DMS53 treated with DMSO at 0.1 percent for 48 hours (cell line): ENCODE measurements around the gene KRTAP4-6.
"Not testable (repeated sequence)": the region's sequence is repeated elsewhere in the genome, so short reads cannot be mapped to it uniquely, and the experiment has no call there.

Source experiments
- DNase-seq: peaks from one replicate; lab custom pipeline; 2025; ENCODE audit not compliant: unreplicated experiment; lab: John Stamatoyannopoulos, UW

KRTAP4-6 gene

DNA sequence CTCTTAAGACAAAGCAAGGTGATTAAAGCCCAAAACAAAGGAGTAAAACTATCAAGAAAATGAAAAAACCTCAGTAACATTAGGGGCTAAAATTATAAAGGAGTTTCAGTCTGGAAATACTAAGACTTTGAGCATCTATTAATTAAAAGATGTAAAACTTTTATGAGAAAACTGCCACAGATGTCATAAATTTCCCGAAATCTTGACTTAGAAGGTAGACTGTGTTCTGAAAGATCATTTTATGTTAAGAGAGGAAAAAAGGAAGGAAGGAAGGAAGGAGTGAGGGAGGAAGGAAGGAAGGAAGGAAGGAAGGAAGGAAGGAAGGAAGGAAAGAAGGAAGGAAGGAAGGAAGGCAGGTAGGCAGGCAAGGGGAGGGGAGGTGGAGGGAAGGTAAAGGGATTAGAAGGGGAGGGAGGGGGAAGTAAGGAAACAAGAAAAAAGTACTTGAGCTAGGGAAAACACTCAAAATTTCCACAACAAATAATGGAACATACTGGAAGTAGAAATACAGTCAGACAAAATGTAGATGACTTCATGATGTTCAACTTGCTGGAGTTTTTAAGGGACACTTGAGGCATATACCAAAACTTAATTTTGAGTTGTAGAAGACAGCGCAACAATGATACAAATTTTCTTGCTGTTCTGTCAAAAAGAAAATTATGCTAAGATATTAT lies 7.3 kb upstream of the KRTAP4-6 start:
- no peak for DNase-seq

DNA sequence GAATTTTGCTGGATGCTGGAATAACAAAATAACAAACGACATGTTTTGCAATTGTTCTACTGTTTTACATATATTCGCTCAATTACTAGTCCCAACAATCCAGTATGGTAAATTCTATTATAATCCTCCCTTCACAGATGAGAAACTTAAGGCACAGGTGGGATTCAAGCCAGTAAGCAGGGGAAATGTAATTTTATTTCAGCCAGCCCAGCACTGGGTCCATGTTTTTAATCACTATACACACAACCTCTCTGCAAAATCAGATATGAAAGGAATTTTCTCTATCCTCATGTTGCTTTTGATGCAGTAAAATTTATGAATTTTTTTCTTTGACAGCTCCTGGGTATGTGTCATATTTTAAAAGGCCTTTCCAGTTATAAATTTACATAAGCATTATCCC lies 4.9 kb upstream of the KRTAP4-6 start:
- DNase-seq, result no peak

DNA sequence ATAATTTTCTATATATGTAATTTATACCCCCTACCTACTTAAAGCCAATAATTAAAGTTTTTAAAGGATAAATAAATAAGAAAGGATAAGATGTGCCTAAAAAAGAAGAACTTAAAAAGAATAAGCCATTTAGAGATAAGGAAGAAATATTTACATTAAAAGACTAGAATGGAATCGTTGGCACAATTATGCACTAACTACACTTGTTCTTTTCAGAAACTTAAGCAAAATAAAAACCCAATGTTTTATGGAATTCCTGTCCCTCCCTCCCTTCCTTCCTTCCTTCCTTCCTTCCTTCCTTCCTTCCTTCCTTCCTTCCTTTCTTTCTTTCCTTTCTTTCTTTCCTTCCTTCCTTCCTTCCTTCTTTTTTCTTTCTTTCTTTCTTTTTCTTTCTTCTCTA lies 4.5 kb upstream of the KRTAP4-6 start:
- DNase-seq, result no peak

DNA sequence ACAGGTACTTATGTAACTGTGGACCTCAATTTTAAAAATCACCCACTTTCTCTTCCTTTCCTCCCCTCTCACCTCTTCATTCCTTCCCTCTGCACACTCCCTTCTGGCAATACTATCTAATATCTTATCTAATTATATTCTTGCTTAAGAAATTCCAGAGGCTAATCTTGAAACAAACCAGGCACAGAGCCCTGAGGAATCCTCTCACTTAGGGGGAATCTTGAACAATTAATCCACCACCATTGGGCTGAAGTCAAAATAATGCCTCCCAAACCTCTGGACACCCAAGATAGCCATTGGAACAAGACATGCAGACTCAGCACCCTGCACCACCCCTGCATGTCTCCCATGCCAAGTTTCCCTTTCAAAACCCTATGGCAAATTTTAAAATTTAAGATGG lies 1.0 kb upstream of the KRTAP4-6 start:
- no peak for DNase-seq

DNA sequence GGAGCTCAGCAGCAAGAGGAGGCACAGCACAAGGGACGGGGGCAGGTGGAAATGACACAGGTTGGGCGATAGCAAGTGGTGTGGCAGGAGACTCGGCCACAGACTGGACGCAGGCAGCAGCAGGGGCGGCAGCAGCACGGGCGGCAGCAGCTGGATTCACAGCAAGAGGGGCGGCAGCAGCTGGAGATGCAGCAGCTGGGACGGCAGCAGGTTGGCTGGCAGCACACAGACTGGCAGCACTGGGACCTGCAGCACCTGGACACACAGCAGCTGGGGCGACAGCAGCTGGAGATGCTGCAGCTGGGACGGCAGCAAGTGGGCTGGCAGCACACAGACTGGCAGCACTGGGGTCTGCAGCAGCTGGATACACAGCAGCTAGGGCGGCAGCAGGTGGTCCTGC lies 479 bp downstream of the KRTAP4-6 start:
- not testable (repeated sequence) for DNase-seq

DNA sequence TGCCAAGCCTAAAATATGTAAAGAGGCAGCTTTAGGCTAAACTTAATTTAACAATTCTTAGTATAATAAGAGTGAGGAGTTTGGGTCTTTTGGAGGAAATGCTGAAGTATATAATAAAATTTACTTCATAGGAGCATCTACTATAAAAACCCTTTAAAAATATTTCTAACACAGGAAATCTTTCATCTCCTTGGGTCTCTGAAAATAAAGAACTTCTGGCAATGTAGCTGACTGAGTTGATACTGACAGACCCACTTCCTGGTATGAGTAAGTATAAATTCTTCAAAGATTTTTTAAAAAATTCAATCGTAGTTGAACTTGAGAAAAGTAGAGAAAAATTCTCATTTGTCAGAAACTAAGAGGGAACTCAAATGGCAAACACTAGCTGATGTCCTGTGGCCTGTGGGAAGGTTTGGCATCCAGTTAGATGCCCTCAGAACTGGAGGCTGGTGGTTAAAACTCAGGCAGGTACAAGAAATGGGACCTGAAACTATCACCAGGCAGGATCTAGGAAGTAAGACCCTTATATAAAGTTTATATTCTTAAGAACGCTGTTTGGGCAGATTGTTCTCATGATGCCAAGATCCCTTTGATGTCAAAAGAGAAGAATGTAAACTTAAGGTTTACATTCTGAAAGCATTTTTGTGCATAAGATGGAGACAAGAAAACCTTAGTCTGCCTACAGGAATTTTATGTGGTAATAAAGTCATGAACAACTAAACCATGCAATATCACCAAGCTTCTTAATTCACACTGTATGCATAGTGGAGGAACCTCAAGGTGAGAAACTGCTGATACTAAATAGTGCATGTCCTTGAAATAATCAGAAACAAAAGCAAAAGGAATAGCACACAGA lies 6.2 kb downstream of the KRTAP4-6 start:
- DNase-seq, result no peak

DNA sequence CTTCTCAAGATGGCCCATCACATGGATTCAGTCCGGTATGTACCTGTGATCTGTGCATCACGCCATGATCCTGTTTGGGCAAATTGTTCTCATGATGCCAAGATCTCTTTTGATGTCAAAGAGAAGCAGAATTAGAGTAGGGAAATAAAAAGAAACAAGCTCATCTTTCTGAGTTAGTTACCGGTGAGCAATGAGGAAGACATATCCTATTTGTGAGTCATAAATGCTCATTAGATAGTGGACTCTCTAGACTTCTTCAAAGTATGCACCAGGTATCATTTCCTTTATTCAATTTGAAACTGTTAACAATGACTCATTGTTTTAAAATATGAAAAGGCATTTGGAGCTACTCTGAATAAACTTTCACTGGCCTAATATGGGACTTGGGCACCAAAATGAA lies 8.4 kb downstream of the KRTAP4-6 start:
- DNase-seq, result no peak

DNA sequence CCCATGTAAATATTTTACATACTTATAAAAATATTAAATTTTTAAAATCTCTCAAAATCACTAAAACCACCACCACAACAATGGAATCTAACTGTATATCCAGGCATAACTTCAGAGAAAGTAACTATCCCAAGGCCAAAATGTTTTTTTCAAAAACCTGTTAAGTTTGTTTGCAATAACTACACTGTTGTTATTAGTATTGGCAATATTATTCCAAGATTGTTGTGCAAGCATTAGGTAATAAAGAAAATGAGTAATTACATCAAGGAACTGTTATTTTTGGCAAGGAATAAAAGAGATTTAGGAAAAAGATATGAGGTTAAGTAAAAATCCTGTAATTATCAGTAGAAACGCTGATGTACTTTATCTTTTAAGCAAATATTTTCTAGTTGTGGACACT lies 13.0 kb downstream of the KRTAP4-6 start:
- no peak for DNase-seq

DNA sequence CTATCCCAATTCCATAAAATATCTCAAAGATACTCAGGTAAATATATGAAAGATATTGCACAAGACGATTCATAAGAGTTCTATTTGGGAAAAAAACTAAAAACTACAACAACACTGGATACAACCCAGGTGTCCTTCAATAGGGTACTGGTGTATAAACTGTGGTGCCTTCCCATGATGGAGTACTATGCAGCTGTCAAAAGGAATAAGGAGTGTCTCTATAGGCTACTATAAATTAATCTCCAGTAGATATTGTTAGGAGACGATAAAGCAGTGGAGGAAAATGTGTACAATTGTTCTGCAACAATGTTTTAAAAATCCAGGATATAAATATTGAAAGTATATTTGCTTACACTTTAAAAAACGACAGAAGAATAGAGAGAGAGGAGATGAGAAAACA lies 13.9 kb downstream of the KRTAP4-6 start:
- no peak for DNase-seq

DNA sequence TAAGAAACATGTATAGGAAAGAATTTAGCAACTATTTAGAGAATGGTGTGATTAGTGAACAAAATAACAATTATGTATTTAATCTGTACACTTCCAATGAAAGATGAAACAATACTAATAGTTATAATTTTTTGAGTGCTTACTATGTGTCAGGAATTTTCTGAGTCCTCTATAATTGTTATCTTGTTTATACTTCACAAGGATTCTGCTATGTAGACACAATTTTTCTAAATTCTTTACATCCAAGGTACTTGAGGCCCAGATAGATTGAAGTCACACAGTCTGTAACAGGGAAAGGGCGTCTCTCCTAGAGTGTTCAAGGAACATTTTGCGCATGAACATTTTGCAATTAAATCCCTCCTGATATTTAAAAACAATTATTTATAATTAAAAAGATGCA lies 15.3 kb downstream of the KRTAP4-6 start:
- no peak for DNase-seq

DNA sequence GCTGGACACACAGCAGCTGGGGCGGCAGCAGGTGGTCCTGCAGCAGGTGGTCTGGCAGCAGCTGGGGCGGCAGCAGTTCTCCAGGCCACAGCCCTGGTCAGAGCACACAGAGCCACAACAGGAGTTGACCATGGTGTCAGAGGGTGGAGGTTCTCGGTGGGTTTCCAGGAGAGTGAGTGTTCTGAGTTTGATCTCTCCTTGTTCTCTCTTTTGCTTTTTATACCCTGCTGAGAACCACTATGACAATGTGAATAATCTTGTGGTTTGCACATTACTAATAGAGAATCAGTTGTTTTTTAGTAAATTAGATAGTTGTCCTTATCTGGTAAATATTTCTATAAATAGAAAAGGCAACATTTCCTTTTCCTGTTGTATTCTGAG lies 16.4 kb downstream of the KRTAP4-6 start, which contains the start of gene KRTAP4-12:
KRTAP4-12 (minus strand) TSS at position 192 of the 381 bp plus-strand sequence; CDS start at position 132, 60 bp downstream.
- not testable (repeated sequence) for DNase-seq

DNA sequence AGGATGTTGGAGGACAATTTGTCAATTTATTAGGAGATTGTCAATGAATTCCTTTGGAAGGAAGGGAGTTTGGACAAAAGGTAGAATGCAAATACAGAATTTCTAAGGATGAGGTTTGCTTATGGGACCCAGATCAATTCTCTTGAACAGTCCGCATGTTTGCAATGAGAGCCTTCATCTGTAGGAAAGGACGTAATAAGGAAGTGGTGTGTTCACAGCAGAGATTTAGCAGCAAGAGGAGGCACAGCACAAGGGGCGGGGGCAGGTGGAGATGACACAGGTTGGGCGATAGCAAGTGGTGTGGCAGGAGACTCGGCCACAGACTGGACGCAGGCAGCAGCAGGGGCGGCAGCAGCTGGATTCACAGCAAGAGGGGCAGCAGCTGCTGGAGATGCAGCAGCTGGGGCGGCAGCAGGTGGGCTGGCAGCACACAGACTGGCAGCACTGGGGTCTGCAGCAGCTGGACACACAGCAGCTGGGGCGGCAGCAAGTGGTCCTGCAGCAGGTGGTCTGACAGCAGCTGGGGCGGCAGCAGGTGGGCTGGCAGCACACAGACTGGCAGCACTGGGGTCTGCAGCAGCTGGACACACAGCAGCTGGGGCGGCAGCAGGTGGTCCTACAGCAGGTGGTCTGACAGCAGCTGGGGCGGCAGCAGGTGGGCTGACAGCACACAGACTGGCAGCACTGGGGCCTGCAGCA lies 16.9 kb downstream of the KRTAP4-6 start:
- DNase-seq, result not testable (repeated sequence)

DNA sequence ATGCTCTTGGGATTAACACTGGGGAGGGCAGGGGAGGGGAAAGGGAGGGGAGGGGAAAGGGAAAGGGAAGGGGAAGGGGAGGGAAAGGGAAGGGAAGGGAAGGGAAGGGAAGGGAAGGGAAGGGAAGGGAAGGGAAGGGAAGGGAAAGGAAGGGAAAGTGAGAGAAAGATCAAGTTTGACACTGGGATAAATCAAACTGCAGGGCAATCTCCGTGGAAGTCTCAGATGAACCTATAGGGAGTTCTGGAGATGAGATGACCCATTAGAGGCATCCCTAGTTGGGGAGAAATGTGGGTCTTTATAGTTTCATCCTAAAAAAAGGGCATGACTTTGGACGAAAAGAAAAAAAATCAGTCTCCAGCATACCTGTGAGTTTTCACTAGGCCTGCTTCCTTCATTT lies 18.6 kb downstream of the KRTAP4-6 start:
- no peak for DNase-seq

DNA sequence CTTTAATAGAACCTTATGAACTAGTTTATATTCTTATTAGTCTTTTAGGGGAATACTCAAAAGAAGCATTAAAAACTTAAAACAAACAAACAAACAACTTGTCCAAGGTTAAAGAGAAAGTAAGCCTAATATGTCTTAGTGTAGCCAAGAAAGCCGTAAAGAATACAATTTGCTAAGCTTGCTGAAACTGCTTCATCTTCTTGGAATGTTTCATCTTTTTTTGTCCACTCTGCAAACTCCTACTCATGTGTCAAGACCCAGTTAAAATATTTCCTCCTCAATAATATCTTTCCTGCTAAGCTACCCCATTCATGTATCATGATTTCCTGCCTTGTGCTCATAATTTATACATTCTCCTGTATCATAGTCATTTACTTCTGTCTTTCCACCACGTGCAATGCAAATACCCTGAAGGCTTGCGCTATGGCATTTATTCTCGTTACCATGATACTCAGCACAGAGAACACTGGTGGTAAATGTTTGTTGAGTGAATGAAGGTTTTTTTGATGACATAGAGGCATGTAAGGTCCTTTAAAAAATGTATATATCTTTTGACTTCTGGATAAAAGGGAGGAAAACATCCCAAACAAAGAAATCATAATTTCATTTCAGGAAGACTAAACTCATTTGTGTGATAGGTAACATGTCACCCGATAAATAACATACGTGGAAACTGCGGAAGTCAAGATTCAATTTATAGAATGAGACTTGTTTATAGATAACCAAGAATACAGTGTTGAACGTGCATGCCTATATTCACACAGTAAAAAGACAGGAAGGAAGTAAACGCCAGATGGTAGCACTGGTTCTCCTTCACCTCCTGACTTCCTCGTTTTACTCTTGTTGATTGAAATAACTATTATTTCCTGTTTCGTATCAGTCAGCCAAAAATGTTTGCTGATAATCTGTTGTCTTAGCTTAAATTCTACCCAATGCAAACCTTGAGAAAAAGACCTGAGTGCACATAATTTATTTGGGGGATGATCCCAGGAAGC lies 20.4 kb downstream of the KRTAP4-6 start:
- DNase-seq, result not testable (repeated sequence)

DNA sequence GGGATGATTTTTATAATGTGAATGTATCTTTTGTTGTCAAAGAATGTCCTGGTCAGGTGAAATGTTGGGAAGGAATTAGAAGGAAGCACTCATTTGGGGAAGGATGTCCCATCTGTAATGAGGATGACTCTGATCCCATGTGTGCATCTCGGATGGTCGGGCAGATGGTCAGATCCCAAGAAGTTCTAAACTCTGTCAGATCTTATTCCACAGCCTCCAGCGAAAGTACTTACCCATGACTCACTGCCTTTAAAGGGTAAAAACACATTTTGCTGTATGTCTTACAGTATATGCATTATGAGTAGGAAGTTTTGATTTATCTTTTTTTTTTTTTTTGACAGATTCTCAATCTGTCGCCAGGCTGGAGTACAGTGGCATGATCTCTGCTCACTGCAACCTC lies 21.6 kb downstream of the KRTAP4-6 start:
- DNase-seq, result no peak

DNA sequence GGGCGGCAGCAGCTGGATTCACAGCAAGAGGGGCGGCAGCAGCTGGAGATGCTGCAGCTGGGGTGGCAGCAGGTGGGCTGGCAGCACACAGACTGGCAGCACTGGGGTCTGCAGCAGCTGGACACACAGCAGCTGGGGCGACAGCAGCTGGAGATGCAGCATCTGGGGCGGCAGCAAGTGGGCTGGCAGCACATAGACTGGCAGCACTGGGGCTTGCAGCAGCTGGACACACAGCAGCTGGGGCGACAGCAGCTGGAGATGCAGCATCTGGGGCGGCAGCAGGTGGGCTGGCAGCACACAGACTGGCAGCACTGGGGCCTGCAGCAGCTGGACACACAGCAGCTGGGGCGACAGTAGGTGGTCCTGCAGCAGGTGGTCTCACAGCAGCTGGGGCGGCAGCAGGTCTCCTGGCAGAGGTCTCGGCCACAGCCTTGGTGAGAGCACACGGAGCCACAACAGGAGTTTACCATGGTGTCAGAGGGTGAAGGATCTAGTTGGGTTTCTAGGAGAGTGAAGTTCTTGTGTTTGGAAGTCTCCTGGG lies 22.4 kb downstream of the KRTAP4-6 start, which contains the start of gene KRTAP4-11:
KRTAP4-11 (minus strand) TSS at position 528 of the 541 bp plus-strand sequence; CDS start at position 470, 58 bp downstream.
- DNase-seq, result not testable (repeated sequence)

DNA sequence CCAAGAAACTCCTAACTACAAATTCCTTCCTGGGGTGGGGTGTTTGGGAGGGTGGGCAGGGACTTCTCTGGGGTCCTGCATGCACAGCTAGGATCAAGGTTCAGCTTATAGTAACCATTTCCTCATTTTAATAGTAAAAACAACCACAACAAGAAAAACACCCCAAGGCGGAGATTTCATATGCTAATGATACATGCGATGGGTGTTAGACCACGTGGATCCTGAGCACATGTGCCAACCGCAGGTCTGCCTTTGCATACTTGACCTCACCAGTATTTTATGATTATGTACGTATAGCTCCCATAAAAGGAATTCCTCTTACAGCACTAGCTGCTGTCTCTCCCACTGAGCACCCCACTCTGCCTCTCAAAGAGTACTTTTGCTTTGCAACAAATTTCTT lies 24.0 kb downstream of the KRTAP4-6 start:
- no peak for DNase-seq

DNA sequence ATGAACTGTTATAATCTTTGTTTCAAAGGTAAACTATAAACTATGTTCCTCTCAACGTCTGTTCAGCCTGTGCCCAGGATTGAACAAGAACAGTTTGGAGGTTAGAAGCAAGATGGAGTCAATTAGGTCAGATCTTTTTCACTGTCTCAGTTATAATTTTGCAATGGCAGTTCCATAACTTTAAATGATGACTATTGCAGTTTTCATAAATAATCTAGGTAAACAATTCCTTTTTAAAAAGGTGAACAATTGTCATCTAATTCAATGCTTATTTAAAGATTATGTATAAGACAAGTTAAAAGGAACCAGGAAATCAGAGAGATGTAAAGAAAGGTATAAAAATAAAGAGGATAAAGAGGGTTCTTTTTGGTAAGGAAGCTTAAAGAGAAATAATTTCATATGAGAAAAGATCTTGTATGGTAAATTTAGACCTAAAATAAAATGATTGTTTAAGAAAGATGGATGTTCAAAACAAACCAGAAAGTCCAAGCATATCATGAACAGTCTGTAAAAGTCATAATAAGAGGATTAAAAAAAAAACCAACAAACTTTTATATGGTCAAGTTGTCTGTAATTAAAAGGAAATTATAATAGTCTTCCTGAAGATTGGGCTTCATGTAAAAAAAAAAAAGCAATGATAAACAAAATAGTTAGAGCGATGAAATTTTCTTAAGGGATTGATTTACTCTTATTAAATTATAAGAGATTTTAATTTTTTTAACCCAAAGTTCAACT lies 29.0 kb downstream of the KRTAP4-6 start:
- DNase-seq, result no peak

DNA sequence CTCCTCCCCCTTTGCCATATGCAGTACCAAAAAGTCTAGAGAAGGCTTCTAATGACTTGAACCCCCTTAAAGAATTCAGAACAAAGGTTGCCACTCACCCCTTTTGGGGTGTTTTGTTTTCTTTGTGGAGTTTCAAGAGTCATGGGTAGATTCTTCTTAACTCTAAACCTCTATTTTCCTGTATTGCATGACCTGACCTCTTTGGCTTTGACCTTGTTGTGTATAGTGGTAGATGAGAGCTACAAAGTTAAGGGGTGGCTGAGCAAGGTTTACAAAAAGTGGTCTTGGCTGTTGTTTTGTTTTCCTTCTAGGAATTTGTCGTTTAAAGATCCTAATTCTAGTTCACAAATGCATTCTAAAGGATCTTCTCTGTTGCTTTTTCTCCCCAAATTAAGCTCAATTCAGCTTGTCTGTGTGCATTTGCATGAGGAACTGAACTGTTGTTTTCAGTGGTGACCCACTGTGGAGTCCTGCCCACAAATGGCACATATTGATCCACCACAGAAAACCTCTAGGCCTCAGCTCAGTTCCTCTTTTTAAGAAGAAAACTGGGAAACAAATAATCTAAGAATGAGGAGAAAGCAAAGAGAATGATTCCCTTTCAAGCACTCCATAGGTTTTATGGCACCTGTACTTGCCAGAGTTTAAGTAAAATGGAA lies 31.5 kb downstream of the KRTAP4-6 start:
- not testable (repeated sequence) for DNase-seq
